ENCODE results near the gene TMEM89. TPM values are rescaled to one million over a fixed set of nuclear protein-coding genes. Genes with fewer than 3 reads are reported as not detected.

The TMEM89 gene
- total and polyA plus RNA-seq, 9 donors, result not detected

GRCh38 chr3:48617559-48617958 is 4.0 kb downstream of the TMEM89 start:
- no peak for DNase-seq
- WGBS (ENCODE audit: insufficient coverage), result 100% methylated on average over 1 of the region's 4 CpGs
- H3K4me3 ChIP-seq (ENCODE audit: low read length), result no peak overlapping the region
- no peaks in the 10 kb centered on the region for H3K27me3 ChIP-seq (ENCODE audit: control insufficient read depth, insufficient read depth, low read length)
- no peaks in the 10 kb centered on the region for H3K4me1 ChIP-seq (ENCODE audit: control insufficient read depth, insufficient read depth, low read length)
- no peak overlapping the region for H3K27ac ChIP-seq (ENCODE audit: low read length)
- no peaks in the 10 kb centered on the region for H3K36me3 ChIP-seq (ENCODE audit: control insufficient read depth, insufficient read depth, low read length)
- peaks cover 8% of the 10 kb centered on the region for H3K9me3 ChIP-seq (replicated peaks; ENCODE audit: control insufficient read depth, low read depth, low read length)

- 73% methylated on average over 2 of the region's 3 CpGs for WGBS (ENCODE audit: insufficient coverage)
- DNase-seq, result no peak
- Histone ChIP-seq H3K4me1 (ENCODE audit: control insufficient read depth, insufficient read depth, low read length) (no peaks in the 10 kb centered on the region), H3K9me3 (replicated peaks; ENCODE audit: control insufficient read depth, low read depth, low read length) (peaks cover 8% of the 10 kb centered on the region), H3K27me3 (ENCODE audit: control insufficient read depth, insufficient read depth, low read length) (peaks cover 12% of the 10 kb centered on the region), H3K4me3 (ENCODE audit: low read length) (no peak overlapping the region), H3K27ac (ENCODE audit: low read length) (no peak overlapping the region), H3K36me3 (ENCODE audit: control insufficient read depth, insufficient read depth, low read length) (no peaks in the 10 kb centered on the region)
Observed at GRCh38 chr3:48614044-48614443, 7.5 kb downstream of the TMEM89 start.

GRCh38 chr3:48612309-48612708 is 9.3 kb downstream of the TMEM89 start:
- H3K27me3 ChIP-seq (ENCODE audit: control insufficient read depth, insufficient read depth, low read length), result peaks cover 12% of the 10 kb centered on the region
- H3K4me3 ChIP-seq (ENCODE audit: low read length), result no peak overlapping the region
- H3K27ac ChIP-seq (ENCODE audit: low read length), result no peak overlapping the region
- no CpG with 5 or more reads among the region's 1 CpG for WGBS (ENCODE audit: insufficient coverage)
- H3K9me3 ChIP-seq (replicated peaks; ENCODE audit: control insufficient read depth, low read depth, low read length), result peaks cover 3% of the 10 kb centered on the region
- H3K4me1 ChIP-seq (ENCODE audit: control insufficient read depth, insufficient read depth, low read length), result peaks cover 5% of the 10 kb centered on the region
- no peak for DNase-seq
- H3K36me3 ChIP-seq (ENCODE audit: control insufficient read depth, insufficient read depth, low read length), result peaks cover 4% of the 10 kb centered on the region

- Histone ChIP-seq H3K36me3 (ENCODE audit: control insufficient read depth, insufficient read depth, low read length) (peaks cover 23% of the 10 kb centered on the region), H3K4me3 (ENCODE audit: low read length) (peak within 1 kb of the TSS; percentile 99), H3K27ac (ENCODE audit: low read length) (peak within 1 kb of the TSS; percentile 82), H3K4me1 (ENCODE audit: control insufficient read depth, insufficient read depth, low read length) (peaks cover 5% of the 10 kb centered on the region), H3K27me3 (ENCODE audit: control insufficient read depth, insufficient read depth, low read length) (peaks cover 12% of the 10 kb centered on the region), H3K9me3 (replicated peaks; ENCODE audit: control insufficient read depth, low read depth, low read length) (no peaks in the 10 kb centered on the region)
- WGBS (ENCODE audit: insufficient coverage), result 1% methylated on average over 80 of the region's 86 CpGs
- DNase-seq, result peak; percentile 97
Observed at GRCh38 chr3:48609088-48610005, 12.2 kb downstream of the TMEM89 start, which contains the start of gene UQCRC1. Gene UQCRC1 (minus strand): TSS chr3:48609646. CDS start chr3:48609620, 26 bp downstream.

- Histone ChIP-seq H3K27ac (ENCODE audit: low read length) (no peak overlapping the region), H3K4me3 (ENCODE audit: low read length) (no peak overlapping the region), H3K36me3 (ENCODE audit: control insufficient read depth, insufficient read depth, low read length) (peaks cover 40% of the 10 kb centered on the region), H3K9me3 (replicated peaks; ENCODE audit: control insufficient read depth, low read depth, low read length) (no peaks in the 10 kb centered on the region), H3K27me3 (ENCODE audit: control insufficient read depth, insufficient read depth, low read length) (peaks cover 12% of the 10 kb centered on the region), H3K4me1 (ENCODE audit: control insufficient read depth, insufficient read depth, low read length) (peaks cover 5% of the 10 kb centered on the region)
- WGBS (ENCODE audit: insufficient coverage), result 100% methylated on average over 3 of the region's 5 CpGs
- DNase-seq, result no peak
Observed at GRCh38 chr3:48607519-48607918, 14.1 kb downstream of the TMEM89 start.

- H3K4me3 ChIP-seq (ENCODE audit: low read length), result no peak overlapping the region
- no peak overlapping the region for H3K27ac ChIP-seq (ENCODE audit: low read length)
- peaks cover 90% of the 10 kb centered on the region for H3K36me3 ChIP-seq (ENCODE audit: control insufficient read depth, insufficient read depth, low read length)
- no peaks in the 10 kb centered on the region for H3K9me3 ChIP-seq (replicated peaks; ENCODE audit: control insufficient read depth, low read depth, low read length)
- no peaks in the 10 kb centered on the region for H3K27me3 ChIP-seq (ENCODE audit: control insufficient read depth, insufficient read depth, low read length)
- DNase-seq, result no peak
- H3K4me1 ChIP-seq (ENCODE audit: control insufficient read depth, insufficient read depth, low read length), result peaks cover 29% of the 10 kb centered on the region
- 60% methylated on average over 1 of the region's 2 CpGs for WGBS (ENCODE audit: insufficient coverage)
Observed at GRCh38 chr3:48601622-48601994, 20.0 kb downstream of the TMEM89 start.

GRCh38 chr3:48600711-48601621 is 20.6 kb downstream of the TMEM89 start:
- no peak overlapping the region for H3K27ac ChIP-seq (ENCODE audit: low read length)
- 93% methylated on average over 13 of the region's 19 CpGs for WGBS (ENCODE audit: insufficient coverage)
- H3K27me3 ChIP-seq (ENCODE audit: control insufficient read depth, insufficient read depth, low read length), result peaks cover under 1% of the 10 kb centered on the region
- H3K4me3 ChIP-seq (ENCODE audit: low read length), result no peak overlapping the region
- H3K4me1 ChIP-seq (ENCODE audit: control insufficient read depth, insufficient read depth, low read length), result peaks cover 29% of the 10 kb centered on the region
- H3K36me3 ChIP-seq (ENCODE audit: control insufficient read depth, insufficient read depth, low read length), result peaks cover 87% of the 10 kb centered on the region
- DNase-seq, result no peak
- no peaks in the 10 kb centered on the region for H3K9me3 ChIP-seq (replicated peaks; ENCODE audit: control insufficient read depth, low read depth, low read length)

GRCh38 chr3:48599509-48600285 is 21.9 kb downstream of the TMEM89 start:
- DNase-seq, result no peak
- Histone ChIP-seq H3K9me3 (replicated peaks; ENCODE audit: control insufficient read depth, low read depth, low read length) (no peaks in the 10 kb centered on the region), H3K27me3 (ENCODE audit: control insufficient read depth, insufficient read depth, low read length) (peaks cover 12% of the 10 kb centered on the region), H3K4me3 (ENCODE audit: low read length) (no peak overlapping the region), H3K4me1 (ENCODE audit: control insufficient read depth, insufficient read depth, low read length) (peaks cover 42% of the 10 kb centered on the region), H3K36me3 (ENCODE audit: control insufficient read depth, insufficient read depth, low read length) (peaks cover 75% of the 10 kb centered on the region), H3K27ac (ENCODE audit: low read length) (peak overlapping the region; percentile 88)
- WGBS (ENCODE audit: insufficient coverage), result 93% methylated on average over 3 of the region's 12 CpGs

GRCh38 chr3:48599077-48599501 is 22.5 kb downstream of the TMEM89 start:
- Histone ChIP-seq H3K4me1 (ENCODE audit: control insufficient read depth, insufficient read depth, low read length) (peaks cover 45% of the 10 kb centered on the region), H3K36me3 (ENCODE audit: control insufficient read depth, insufficient read depth, low read length) (peaks cover 69% of the 10 kb centered on the region), H3K4me3 (ENCODE audit: low read length) (no peak overlapping the region), H3K27ac (ENCODE audit: low read length) (peak overlapping the region; percentile 88), H3K27me3 (ENCODE audit: control insufficient read depth, insufficient read depth, low read length) (peaks cover 18% of the 10 kb centered on the region), H3K9me3 (replicated peaks; ENCODE audit: control insufficient read depth, low read depth, low read length) (no peaks in the 10 kb centered on the region)
- 55% methylated on average over 11 of the region's 11 CpGs for WGBS (ENCODE audit: insufficient coverage)
- DNase-seq, result no peak

Data from muscle of leg (tissue), 11 donors.